Liver (tissue), 9 donors: Measurements from ENCODE around the gene PRKAR1B. TPM values are rescaled to one million over a fixed set of nuclear protein-coding genes. Genes with fewer than 3 reads are reported as not detected.
"Not testable (repeated sequence)": the region's sequence is repeated elsewhere in the genome, so short reads cannot be mapped to it uniquely, and the experiment has no call there.

Experiments
- DNase-seq: peaks from one replicate; pipeline ENCODE4 v3.0.0-alpha.2; 2017; ENCODE audit warnings: low spot score
- H3K27ac ChIP-seq, 2 donors: one replicate each; pipeline ENCODE4 v1.7.0; 2013; ENCODE audit warnings: inconsistent platforms in 2 of 2, low read length in 2 of 2, control low read depth in 1 of 2, low read depth in 1 of 2, mild to moderate bottlenecking in 1 of 2
- H3K27me3 ChIP-seq, 4 donors: one replicate each; pipeline versions ENCODE4 v1.6.1 to v1.7.0; 2013; ENCODE audit warnings: low read length in 3 of 4, inconsistent platforms in 1 of 4, mild to moderate bottlenecking in 1 of 4, moderate library complexity in 1 of 4; ENCODE audit not compliant: control insufficient read depth in 4 of 4, insufficient read depth in 4 of 4
- H3K36me3 ChIP-seq, 4 donors: one replicate each; pipeline versions ENCODE4 v1.6.1 to v1.7.0; 2013; ENCODE audit warnings: low read length in 3 of 4, mild to moderate bottlenecking in 3 of 4, low read depth in 1 of 4, moderate library complexity in 1 of 4; ENCODE audit not compliant: control insufficient read depth in 4 of 4, insufficient read depth in 3 of 4
- H3K4me1 ChIP-seq, 4 donors: one replicate each; pipeline versions ENCODE4 v1.6.1 to v1.7.0; 2013; ENCODE audit warnings: low read length in 3 of 4, mild to moderate bottlenecking in 3 of 4, moderate library complexity in 1 of 4; ENCODE audit not compliant: control insufficient read depth in 4 of 4, insufficient read depth in 4 of 4
- H3K4me3 ChIP-seq, 3 donors: one replicate each; pipeline versions ENCODE4 v1.6.1 to v1.7.0; 2013; ENCODE audit warnings: low read length in 3 of 3, control low read depth in 1 of 3, low read depth in 1 of 3, mild to moderate bottlenecking in 1 of 3
- H3K9ac ChIP-seq, 2 donors: one replicate each; pipeline ENCODE4 v1.7.0; 2013; ENCODE audit warnings: low read length in 2 of 2, mild to moderate bottlenecking in 2 of 2, moderate library complexity in 2 of 2, control low read depth in 1 of 2, low read depth in 1 of 2
- H3K9me3 ChIP-seq, 4 donors: one replicate each; pipeline versions ENCODE4 v1.6.1 to v1.7.0; 2013; ENCODE audit warnings: low read length in 3 of 4; ENCODE audit not compliant: control insufficient read depth in 4 of 4
- ATF3 ChIP-seq: IDR thresholded peaks from 2 replicates; pipeline ENCODE4 v1.6.1; 2016; ENCODE audit warnings: antibody characterized with exemption
- EGR1 ChIP-seq, 2 donors: IDR thresholded peaks; 2 replicates each; pipeline ENCODE4 v1.6.1; 2016 to 2018; ENCODE audit warnings: antibody characterized with exemption in 2 of 2, low read depth in 2 of 2
- GABPA ChIP-seq, 2 donors: IDR thresholded peaks in 1 of 2; conservative IDR thresholded peaks in 1 of 2; 2 replicates each; pipeline ENCODE4 v1.6.1; 2016; ENCODE audit warnings: antibody characterized with exemption in 2 of 2, mild to moderate bottlenecking in 1 of 2, moderate library complexity in 1 of 2
- HNF4A ChIP-seq, 2 donors: conservative IDR thresholded peaks; 2 replicates each; pipeline ENCODE4 v1.6.1; 2016; ENCODE audit warnings: antibody characterized with exemption in 2 of 2, mild to moderate bottlenecking in 2 of 2
- SP1 ChIP-seq: IDR thresholded peaks from 2 replicates; pipeline ENCODE4 v1.6.1; 2018; ENCODE audit warnings: antibody characterized with exemption, mild to moderate bottlenecking
- WGBS: extraction: QIAGEN DNeasy Blood & Tissue Kit; methylation state at CpG from one replicate; pipeline ENCODE4 v1.1.7; 2013; 5-methylcytosine and 5-hydroxymethylcytosine counted together
- polyA plus RNA-seq, 2 donors: library from polyadenylated mRNA; stranded (reverse) in 1 of 2; unstranded in 1 of 2; fragments of 200-250 nt in 1 of 2; fragments of >200 nt in 1 of 2; fragmentation: Nextera tagmentation in 1 of 2; extraction: Ambion mirVana in 1 of 2; gene quantifications; one replicate each; pipeline versions ENCODE4 v1.2.1 to v1.2.3, GENCODE V29; 2013 to 2015
- total RNA-seq, 2 donors: library from RNA; depleted of rRNA; stranded (reverse); fragments of >200 nt; gene quantifications; one replicate each; pipeline ENCODE4 v1.2.3, GENCODE V29; 2014
- TF ChIP-seq, protein P1 (sequence below): IDR thresholded peaks from 2 replicates; pipeline ENCODE4 v1.6.1; 2016; ENCODE audit warnings: antibody characterized with exemption, mild to moderate bottlenecking
- TF ChIP-seq, protein P2 (sequence below): fragments of 150-350 bp; IDR thresholded peaks from 2 replicates; pipeline ENCODE4 v1.5.1; 2017; ENCODE audit warnings: improper control_type of control experiment, low read depth, low read length; ENCODE audit not compliant: missing input control
- donor health status: healthy.
- donor health status: healthy.
- donor health status: healthy.
- donor health status: healthy.
- donor health status: healthy.

The PRKAR1B gene
- total and polyA plus RNA-seq, 4 donors, result 11.1 to 14.4 (median 12.4) TPM

GRCh38 chr7:744854-745430 is 17.9 kb upstream of the PRKAR1B start (continued):
- TF ChIP-seq, protein P1, sequence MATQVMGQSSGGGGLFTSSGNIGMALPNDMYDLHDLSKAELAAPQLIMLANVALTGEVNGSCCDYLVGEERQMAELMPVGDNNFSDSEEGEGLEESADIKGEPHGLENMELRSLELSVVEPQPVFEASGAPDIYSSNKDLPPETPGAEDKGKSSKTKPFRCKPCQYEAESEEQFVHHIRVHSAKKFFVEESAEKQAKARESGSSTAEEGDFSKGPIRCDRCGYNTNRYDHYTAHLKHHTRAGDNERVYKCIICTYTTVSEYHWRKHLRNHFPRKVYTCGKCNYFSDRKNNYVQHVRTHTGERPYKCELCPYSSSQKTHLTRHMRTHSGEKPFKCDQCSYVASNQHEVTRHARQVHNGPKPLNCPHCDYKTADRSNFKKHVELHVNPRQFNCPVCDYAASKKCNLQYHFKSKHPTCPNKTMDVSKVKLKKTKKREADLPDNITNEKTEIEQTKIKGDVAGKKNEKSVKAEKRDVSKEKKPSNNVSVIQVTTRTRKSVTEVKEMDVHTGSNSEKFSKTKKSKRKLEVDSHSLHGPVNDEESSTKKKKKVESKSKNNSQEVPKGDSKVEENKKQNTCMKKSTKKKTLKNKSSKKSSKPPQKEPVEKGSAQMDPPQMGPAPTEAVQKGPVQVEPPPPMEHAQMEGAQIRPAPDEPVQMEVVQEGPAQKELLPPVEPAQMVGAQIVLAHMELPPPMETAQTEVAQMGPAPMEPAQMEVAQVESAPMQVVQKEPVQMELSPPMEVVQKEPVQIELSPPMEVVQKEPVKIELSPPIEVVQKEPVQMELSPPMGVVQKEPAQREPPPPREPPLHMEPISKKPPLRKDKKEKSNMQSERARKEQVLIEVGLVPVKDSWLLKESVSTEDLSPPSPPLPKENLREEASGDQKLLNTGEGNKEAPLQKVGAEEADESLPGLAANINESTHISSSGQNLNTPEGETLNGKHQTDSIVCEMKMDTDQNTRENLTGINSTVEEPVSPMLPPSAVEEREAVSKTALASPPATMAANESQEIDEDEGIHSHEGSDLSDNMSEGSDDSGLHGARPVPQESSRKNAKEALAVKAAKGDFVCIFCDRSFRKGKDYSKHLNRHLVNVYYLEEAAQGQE, result no peak
- no peak for TF ChIP-seq EGR1 (IDR thresholded peaks at IDR 0.05; ENCODE audit: low read depth in 2 of 2)

DNA sequence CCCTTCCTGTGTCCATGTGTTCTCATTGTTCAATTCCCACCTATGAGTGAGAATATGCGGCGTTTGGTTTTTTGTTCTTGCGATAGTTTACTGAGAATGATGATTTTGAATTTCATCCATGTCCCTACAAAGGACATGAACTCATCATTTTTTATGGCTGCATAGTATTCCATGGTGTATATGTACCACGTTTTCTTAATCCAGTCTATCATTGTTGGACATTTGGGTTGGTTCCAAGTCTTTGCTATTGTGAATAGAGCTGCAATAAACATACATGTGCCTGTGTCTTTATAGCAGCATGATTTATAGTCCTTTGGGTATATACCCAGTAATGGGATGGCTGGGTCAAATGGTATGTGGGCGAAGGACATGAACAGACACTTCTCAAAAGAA is 17.0 kb upstream of the PRKAR1B start:
- not testable (repeated sequence) for H3K4me3 ChIP-seq, H3K27me3 ChIP-seq, H3K27ac ChIP-seq, H3K9me3 ChIP-seq, DNase-seq, H3K9ac ChIP-seq, H3K4me1 ChIP-seq
- H3K36me3 ChIP-seq, result peaks cover 1 to 21% (median 7%) of the 10 kb centered on the region in 4 donors
- 94% methylated on average over 5 of the region's 5 CpGs for whole genome bisulfite sequencing

DNA sequence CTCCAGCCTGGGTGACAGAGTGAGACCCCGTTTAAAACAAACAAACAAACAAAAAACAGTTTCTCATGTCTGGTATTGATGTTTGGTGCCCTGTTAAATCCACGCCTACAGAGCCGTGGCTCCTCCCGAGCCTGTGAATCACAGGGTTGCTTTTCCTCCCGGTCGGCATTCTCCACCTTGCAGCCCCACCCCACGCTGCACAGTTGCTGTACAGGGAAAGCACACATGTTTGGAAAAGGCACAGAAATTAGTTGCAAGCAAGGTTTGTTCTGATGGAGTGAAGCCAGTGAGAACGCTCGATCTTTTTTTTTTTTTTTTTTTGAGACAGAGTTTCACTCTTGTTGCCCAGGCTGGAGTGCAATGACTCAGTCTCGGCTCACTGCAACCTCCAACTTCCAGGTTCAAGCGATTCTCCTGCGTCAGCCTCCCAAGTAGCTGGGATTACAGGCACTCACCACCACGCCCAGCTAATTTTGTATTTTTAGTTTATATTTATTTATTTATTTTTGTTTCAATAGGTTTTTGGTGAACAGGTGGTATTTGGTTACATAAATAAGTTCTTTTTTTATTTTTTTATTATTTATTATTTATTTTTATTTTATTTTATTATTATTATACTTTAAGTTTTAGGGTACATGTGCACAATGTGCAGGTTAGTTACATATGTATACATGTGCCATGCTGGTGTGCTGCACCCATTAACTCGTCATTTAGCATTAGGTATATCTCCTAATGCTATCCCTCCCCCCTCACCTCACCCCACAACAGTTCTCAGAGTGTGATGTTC is 16.5 kb upstream of the PRKAR1B start:
- H3K27me3 ChIP-seq, H3K9me3 ChIP-seq, H3K4me1 ChIP-seq, H3K9ac ChIP-seq, DNase-seq, H3K27ac ChIP-seq, H3K4me3 ChIP-seq: not testable (repeated sequence)
- WGBS, result 85% methylated on average over 14 of the region's 14 CpGs
- peaks cover 1 to 21% (median 6%) of the 10 kb centered on the region in 4 donors for H3K36me3 ChIP-seq

GRCh38 chr7:742791-743190 is 15.7 kb upstream of the PRKAR1B start:
- H3K9ac ChIP-seq, result no peak overlapping the region
- H3K9me3 ChIP-seq, result no peaks in the 10 kb centered on the region
- no peak for TF ChIP-seq ATF3
- no peak for TF ChIP-seq GABPA (IDR thresholded peaks at IDR 0.05 in 1 of 2, conservative IDR thresholded peaks at IDR 0.05 in 1 of 2)
- no peak for TF ChIP-seq HNF4A (conservative IDR thresholded peaks at IDR 0.05)
- no peak for TF ChIP-seq SP1
- TF ChIP-seq, protein P2, sequence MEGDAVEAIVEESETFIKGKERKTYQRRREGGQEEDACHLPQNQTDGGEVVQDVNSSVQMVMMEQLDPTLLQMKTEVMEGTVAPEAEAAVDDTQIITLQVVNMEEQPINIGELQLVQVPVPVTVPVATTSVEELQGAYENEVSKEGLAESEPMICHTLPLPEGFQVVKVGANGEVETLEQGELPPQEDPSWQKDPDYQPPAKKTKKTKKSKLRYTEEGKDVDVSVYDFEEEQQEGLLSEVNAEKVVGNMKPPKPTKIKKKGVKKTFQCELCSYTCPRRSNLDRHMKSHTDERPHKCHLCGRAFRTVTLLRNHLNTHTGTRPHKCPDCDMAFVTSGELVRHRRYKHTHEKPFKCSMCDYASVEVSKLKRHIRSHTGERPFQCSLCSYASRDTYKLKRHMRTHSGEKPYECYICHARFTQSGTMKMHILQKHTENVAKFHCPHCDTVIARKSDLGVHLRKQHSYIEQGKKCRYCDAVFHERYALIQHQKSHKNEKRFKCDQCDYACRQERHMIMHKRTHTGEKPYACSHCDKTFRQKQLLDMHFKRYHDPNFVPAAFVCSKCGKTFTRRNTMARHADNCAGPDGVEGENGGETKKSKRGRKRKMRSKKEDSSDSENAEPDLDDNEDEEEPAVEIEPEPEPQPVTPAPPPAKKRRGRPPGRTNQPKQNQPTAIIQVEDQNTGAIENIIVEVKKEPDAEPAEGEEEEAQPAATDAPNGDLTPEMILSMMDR, result no peak
- TF ChIP-seq, protein P1, result no peak
- 83% methylated on average over 8 of the region's 8 CpGs for WGBS
- DNase-seq, result no peak
- no peaks in the 10 kb centered on the region for H3K27me3 ChIP-seq
- H3K4me1 ChIP-seq, result no peaks in the 10 kb centered on the region
- H3K27ac ChIP-seq, result no peak overlapping the region
- peaks cover 1 to 21% (median 6%) of the 10 kb centered on the region in 4 donors for H3K36me3 ChIP-seq
- H3K4me3 ChIP-seq, result no peak overlapping the region
